Left lung (tissue), 10 donors: ENCODE results near the gene CASP8AP2. TPM values are rescaled to one million over a fixed set of nuclear protein-coding genes. Genes with fewer than 3 reads are reported as not detected.
"Not testable (repeated sequence)": the region's sequence is repeated elsewhere in the genome, so short reads cannot be mapped to it uniquely, and the experiment has no call there.

Experiments used
- ATAC-seq: fragments of 200-7000 bp; cut with Tn5 transposase; one replicate; pipeline ENCODE4 v1.9.1; 2020; ENCODE audit warnings: moderate library complexity
- DNase-seq, 4 donors: peaks; one replicate each; pipeline ENCODE4 v3.0.0-alpha.2; 2013 to 2020
- H3K27ac ChIP-seq, 2 donors: fragments of 200-600 bp; sonication (generic) in 1 of 2; one replicate each; pipeline versions ENCODE4 v1.5.0 to v1.8.0; 2020 to 2021
- H3K27me3 ChIP-seq, 2 donors: fragments of 200-600 bp; sonication (generic) in 1 of 2; one replicate each; pipeline versions ENCODE4 v1.5.0 to v1.8.0; 2020 to 2021
- H3K36me3 ChIP-seq, 2 donors: fragments of 200-600 bp; sonication (generic) in 1 of 2; one replicate each; pipeline versions ENCODE4 v1.5.0 to v1.8.0; 2020 to 2021
- H3K4me1 ChIP-seq, 2 donors: fragments of 200-600 bp; one replicate each; pipeline ENCODE4 v1.8.0; 2021
- H3K4me3 ChIP-seq, 2 donors: fragments of 200-600 bp; sonication (generic) in 1 of 2; one replicate each; pipeline versions ENCODE4 v1.5.0 to v1.8.0; 2020 to 2021; ENCODE audit warnings: mild to moderate bottlenecking in 1 of 2
- H3K9me3 ChIP-seq, 2 donors: fragments of 200-600 bp; sonication (generic) in 1 of 2; one replicate each; pipeline versions ENCODE4 v1.5.0 to v1.8.0; 2020 to 2021
- intact Hi-C, 2 donors: fragments of 100-400 bp; cut with DNase I; formaldehyde crosslinking; loops; one replicate each; pipeline versions ENCODE4 v1.11.2 to v1.14.2; 2022
- polyA plus RNA-seq, 6 donors: library from polyadenylated mRNA; unstranded; fragments of 120-200 nt; gene quantifications; one replicate each; pipeline ENCODE4 v1.2.1, GENCODE V29; 2013; ENCODE audit not compliant: insufficient read length in 6 of 6
- total RNA-seq, 2 donors: library from RNA; stranded (reverse); fragmentation: NEBNext Ultra II Directional; extraction: Animal tissue kit (Norgen Biotek cat#: 25700); gene quantifications; one replicate each; pipeline ENCODE4 v1.2.1, GENCODE V29; 2021
- TF ChIP-seq, protein P1 (sequence below), 2 donors: fragments of 200-600 bp; sonication (generic) in 1 of 2; IDR thresholded peaks; one replicate each; pipeline versions ENCODE4 v1.5.0 to v1.8.0; 2021; ENCODE audit warnings: antibody characterized with exemption in 2 of 2
- donor health status: DM: no; HTN: yes; CAD: no.
- donor health status: DM: no; HTN: no; CAD: no.

Gene CASP8AP2
- total and polyA plus RNA-seq, 8 donors, result 15.9 to 30.0 (median 23.5) TPM

DNA sequence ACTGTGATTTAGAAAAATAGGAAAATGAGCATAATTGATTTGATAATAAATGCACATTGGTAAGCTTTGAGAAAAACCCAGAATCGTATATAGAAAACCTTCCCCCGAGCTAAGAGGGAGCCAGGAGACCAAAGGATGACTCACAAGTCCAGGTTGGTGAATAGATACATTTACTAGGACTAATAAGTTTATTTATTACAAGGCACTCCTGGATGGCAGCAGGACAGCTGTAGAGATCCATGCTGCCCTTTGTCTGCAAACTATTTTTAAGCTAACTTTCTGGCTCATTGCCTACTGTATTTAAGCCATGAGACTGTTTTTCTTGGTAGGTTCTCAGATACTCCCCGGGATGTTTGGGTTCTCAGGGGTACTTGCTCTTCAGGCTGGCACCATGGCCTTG, 13.4 kb downstream of the CASP8AP2 start:
- ATAC-seq (no peak), DNase-seq (no peak)
- peaks cover 0 to 27% of the 10 kb centered on the region in 2 donors for H3K36me3 ChIP-seq
- H3K27me3 ChIP-seq, result no peaks in the 10 kb centered on the region
- H3K27ac ChIP-seq, result no peak overlapping the region
- TF ChIP-seq, protein P1, sequence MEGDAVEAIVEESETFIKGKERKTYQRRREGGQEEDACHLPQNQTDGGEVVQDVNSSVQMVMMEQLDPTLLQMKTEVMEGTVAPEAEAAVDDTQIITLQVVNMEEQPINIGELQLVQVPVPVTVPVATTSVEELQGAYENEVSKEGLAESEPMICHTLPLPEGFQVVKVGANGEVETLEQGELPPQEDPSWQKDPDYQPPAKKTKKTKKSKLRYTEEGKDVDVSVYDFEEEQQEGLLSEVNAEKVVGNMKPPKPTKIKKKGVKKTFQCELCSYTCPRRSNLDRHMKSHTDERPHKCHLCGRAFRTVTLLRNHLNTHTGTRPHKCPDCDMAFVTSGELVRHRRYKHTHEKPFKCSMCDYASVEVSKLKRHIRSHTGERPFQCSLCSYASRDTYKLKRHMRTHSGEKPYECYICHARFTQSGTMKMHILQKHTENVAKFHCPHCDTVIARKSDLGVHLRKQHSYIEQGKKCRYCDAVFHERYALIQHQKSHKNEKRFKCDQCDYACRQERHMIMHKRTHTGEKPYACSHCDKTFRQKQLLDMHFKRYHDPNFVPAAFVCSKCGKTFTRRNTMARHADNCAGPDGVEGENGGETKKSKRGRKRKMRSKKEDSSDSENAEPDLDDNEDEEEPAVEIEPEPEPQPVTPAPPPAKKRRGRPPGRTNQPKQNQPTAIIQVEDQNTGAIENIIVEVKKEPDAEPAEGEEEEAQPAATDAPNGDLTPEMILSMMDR (IDR thresholded peaks at IDR 0.05), result no peak
- no peak overlapping the region for H3K4me3 ChIP-seq
- no peaks in the 10 kb centered on the region for H3K9me3 ChIP-seq
- peaks cover 0 to 8% of the 10 kb centered on the region in 2 donors for H3K4me1 ChIP-seq
- intact Hi-C loops, result no loop called here

GRCh38 chr6:89847513-89847912, 17.8 kb downstream of the CASP8AP2 start:
- H3K4me3 ChIP-seq, ATAC-seq, H3K4me1 ChIP-seq, H3K27ac ChIP-seq, intact Hi-C loops, H3K9me3 ChIP-seq, DNase-seq, H3K27me3 ChIP-seq: not testable (repeated sequence)
- peaks cover 0 to 48% of the 10 kb centered on the region in 2 donors for H3K36me3 ChIP-seq

GRCh38 chr6:89853068-89853467, 23.4 kb downstream of the CASP8AP2 start:
- no peaks in the 10 kb centered on the region for H3K4me1 ChIP-seq
- TF ChIP-seq, protein P1 (IDR thresholded peaks at IDR 0.05), result no peak
- no peak for DNase-seq
- intact Hi-C loops, result no loop called here
- H3K4me3 ChIP-seq, result no peak overlapping the region
- no peak for ATAC-seq
- H3K9me3 ChIP-seq, result no peaks in the 10 kb centered on the region
- H3K27ac ChIP-seq, result no peak overlapping the region
- peaks cover 0 to 84% of the 10 kb centered on the region in 2 donors for H3K36me3 ChIP-seq
- H3K27me3 ChIP-seq, result no peaks in the 10 kb centered on the region

DNA sequence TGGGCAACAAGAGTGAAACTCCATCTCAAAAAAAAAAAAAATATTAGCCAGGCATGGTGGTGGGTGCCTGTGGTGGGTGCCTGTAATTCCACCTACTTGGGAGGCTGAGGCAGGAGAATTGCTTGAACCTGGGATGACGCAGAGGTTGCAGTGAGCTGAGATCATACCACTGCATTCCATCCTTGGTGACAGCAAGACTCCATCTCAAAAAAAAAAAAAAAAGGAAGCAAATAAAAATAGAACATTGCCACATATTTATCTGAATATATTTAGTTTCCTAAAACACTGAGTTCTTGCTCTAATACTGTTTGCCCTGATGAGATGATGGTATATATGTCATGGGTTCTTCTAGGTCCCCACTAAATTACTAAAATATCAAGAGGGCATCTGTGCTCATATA, 28.4 kb downstream of the CASP8AP2 start:
- no peak for ATAC-seq
- H3K36me3 ChIP-seq, result peaks cover 0 to 96% of the 10 kb centered on the region in 2 donors
- DNase-seq, result no peak
- TF ChIP-seq, protein P1 (IDR thresholded peaks at IDR 0.05), result no peak
- H3K4me1 ChIP-seq, result no peaks in the 10 kb centered on the region
- H3K27me3 ChIP-seq, result no peaks in the 10 kb centered on the region
- intact Hi-C loops, result no loop called here
- H3K4me3 ChIP-seq, result no peak overlapping the region
- no peak overlapping the region for H3K27ac ChIP-seq
- H3K9me3 ChIP-seq, result no peaks in the 10 kb centered on the region

GRCh38 chr6:89859744-89860143, 30.1 kb downstream of the CASP8AP2 start:
- no peak overlapping the region for H3K27ac ChIP-seq
- no peaks in the 10 kb centered on the region for H3K27me3 ChIP-seq
- H3K9me3 ChIP-seq, result no peaks in the 10 kb centered on the region
- intact Hi-C loops, result no loop called here
- H3K4me1 ChIP-seq, result no peaks in the 10 kb centered on the region
- TF ChIP-seq, protein P1 (IDR thresholded peaks at IDR 0.05), result no peak
- DNase-seq (no peak), ATAC-seq (no peak)
- H3K4me3 ChIP-seq, result no peak overlapping the region
- H3K36me3 ChIP-seq, result peaks cover 0 to 96% of the 10 kb centered on the region in 2 donors

DNA sequence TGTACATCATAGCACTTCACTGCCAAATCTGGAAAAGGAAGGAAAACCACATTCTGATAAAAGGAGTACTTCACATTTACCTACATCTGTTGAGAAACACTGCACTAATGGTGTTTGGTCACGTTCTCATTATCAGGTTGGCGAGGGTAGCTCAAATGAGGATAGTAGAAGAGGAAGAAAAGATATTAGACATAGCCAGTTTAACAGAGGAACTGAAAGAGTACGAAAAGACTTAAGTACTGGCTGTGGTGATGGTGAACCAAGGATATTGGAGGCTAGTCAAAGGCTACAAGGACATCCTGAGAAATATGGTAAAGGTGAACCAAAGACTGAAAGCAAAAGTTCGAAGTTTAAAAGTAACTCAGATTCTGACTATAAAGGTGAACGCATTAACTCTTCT, 32.6 kb downstream of the CASP8AP2 start:
- no peak for DNase-seq
- H3K36me3 ChIP-seq, result peaks cover 0 to 96% of the 10 kb centered on the region in 2 donors
- no peaks in the 10 kb centered on the region for H3K27me3 ChIP-seq
- H3K4me3 ChIP-seq, result no peak overlapping the region
- intact Hi-C loops, result no loop called here
- TF ChIP-seq, protein P1 (IDR thresholded peaks at IDR 0.05), result no peak
- no peak for ATAC-seq
- no peak overlapping the region for H3K27ac ChIP-seq
- H3K4me1 ChIP-seq, result no peaks in the 10 kb centered on the region
- H3K9me3 ChIP-seq, result no peaks in the 10 kb centered on the region
